HL-60 (cell line): Measurements from ENCODE around the gene PLCB1.

Experiments used
- DNase-seq, 2 experiments: peaks; one replicate each; pipeline ENCODE4 v3.0.0-alpha.2; 2010 to 2020; ENCODE audit warnings: low read depth in 1 of 2, low spot score in 1 of 2
- H3K27ac ChIP-seq: fragments of 250-450 bp; sonication (Bioruptor Pico); replicated peaks from 2 replicates; pipeline ENCODE4 v1.5.1; 2020; ENCODE audit warnings: mild to moderate bottlenecking, moderate library complexity
- H3K27me3 ChIP-seq: fragments of 250-450 bp; sonication (Bioruptor Pico); 2 replicates; pipeline ENCODE4 v1.5.1; 2021; ENCODE audit warnings: mild to moderate bottlenecking, moderate library complexity; ENCODE audit not compliant: insufficient read depth, poor library complexity, severe bottlenecking
- H3K4me3 ChIP-seq: replicated peaks from 2 replicates; pipeline ENCODE4 v1.5.1; 2011; ENCODE audit warnings: mild to moderate bottlenecking, control low read depth, low read length; ENCODE audit not compliant: insufficient read depth
- CTCF ChIP-seq: IDR thresholded peaks from one replicate; pipeline ENCODE4 v1.5.1; 2011; ENCODE audit warnings: low read length, control low read depth, inconsistent platforms; ENCODE audit not compliant: insufficient read depth
- GABPA ChIP-seq: IDR thresholded peaks from 2 replicates; pipeline ENCODE4 v1.6.1; 2012; ENCODE audit warnings: low read depth
- POLR2AphosphoS5 ChIP-seq: IDR thresholded peaks from 2 replicates; pipeline ENCODE4 v1.6.1; 2012; ENCODE audit warnings: low read depth
- REST ChIP-seq: IDR thresholded peaks from 2 replicates; pipeline ENCODE4 v1.6.1; 2012; ENCODE audit warnings: low read depth; ENCODE audit not compliant: insufficient replicate concordance
- SPI1 ChIP-seq: IDR thresholded peaks from 2 replicates; pipeline ENCODE4 v1.6.1; 2012; ENCODE audit warnings: low read depth, mild to moderate bottlenecking, borderline replicate concordance

The PLCB1 gene

GRCh38 chr20:8608470-8608869, 476.4 kb downstream of the PLCB1 start:
- no peaks in the 10 kb centered on the region for H3K27me3 ChIP-seq
- TF ChIP-seq POLR2AphosphoS5 (no peak), REST (no peak), SPI1 (no peak), CTCF (no peak), GABPA (no peak)
- H3K27ac ChIP-seq = no peak overlapping the region
- H3K4me3 ChIP-seq = no peak overlapping the region
- DNase-seq = no peak

DNA sequence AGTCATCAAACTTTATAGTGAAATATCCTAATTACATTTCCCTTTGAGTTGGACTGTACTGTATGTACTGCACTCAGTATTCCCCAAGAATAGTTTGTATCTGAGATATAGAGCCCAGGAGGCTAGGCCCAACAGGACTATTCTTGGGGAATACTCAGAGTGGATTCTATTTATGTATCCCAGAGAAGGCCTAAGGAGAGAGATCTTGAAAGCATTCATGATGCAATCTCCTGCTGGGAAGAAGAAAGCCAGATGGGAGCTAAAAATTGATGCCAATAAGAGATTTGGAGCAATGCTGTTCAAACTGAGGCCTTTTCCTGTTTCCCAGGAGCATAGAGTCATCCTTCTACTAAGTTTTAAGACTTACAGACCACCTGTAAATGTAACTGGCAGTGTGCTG, 484.7 kb downstream of the PLCB1 start:
- no peak for DNase-seq
- TF ChIP-seq GABPA = no peak
- no peak for TF ChIP-seq POLR2AphosphoS5
- TF ChIP-seq REST = no peak
- no peak for TF ChIP-seq SPI1
- TF ChIP-seq CTCF = no peak
- H3K4me3 ChIP-seq = no peak overlapping the region
- H3K27me3 ChIP-seq = no peaks in the 10 kb centered on the region
- no peak overlapping the region for H3K27ac ChIP-seq

DNA sequence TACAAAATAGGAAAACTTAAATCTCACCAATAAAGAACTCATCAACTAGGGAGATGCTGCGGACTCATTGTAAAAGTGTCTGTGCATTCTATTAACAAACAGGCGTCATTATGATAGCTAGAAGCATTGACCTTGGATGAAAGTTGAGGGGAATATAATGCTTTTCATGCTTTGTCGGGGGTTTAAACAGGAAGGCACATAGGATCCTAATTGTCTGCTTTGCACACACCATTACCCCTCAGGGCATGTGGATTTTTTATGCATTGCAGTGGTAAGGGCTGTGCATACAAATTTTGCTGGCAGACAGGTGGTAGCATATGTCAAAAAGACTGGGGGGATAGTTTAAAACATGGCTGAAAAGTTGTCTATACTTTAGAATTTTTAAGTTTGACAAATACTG, 488.9 kb downstream of the PLCB1 start:
- Histone ChIP-seq H3K27me3 (no peaks in the 10 kb centered on the region), H3K27ac (no peak overlapping the region), H3K4me3 (no peak overlapping the region)
- no peak for TF ChIP-seq POLR2AphosphoS5
- no peak for TF ChIP-seq GABPA
- no peak for TF ChIP-seq CTCF
- no peak for DNase-seq

DNA sequence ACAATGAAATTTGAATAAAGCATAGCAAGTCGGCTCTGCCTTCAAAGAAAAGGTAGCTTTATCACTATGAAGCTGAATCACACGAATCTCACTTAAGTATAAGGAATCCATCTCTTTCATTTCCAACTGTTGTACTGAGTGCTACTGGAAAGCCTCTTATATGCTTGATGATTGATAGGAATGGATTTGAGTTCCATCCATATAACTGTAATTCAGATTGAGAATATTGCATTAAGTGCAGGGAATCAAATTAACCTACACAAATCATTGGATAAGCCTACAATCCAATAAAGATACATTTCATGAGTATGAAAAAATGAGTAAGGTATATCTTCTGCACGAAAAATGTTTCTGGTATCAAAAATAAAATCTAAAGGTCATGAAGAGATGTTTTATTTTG, 492.0 kb downstream of the PLCB1 start:
- DNase-seq = no peak
- no peak for TF ChIP-seq POLR2AphosphoS5
- no peak for TF ChIP-seq GABPA
- TF ChIP-seq SPI1 = no peak
- TF ChIP-seq REST = no peak
- no peak for TF ChIP-seq CTCF

More for the DNA sequence above, 492.0 kb downstream of the PLCB1 start:
- Histone ChIP-seq H3K27me3 (no peaks in the 10 kb centered on the region), H3K4me3 (no peak overlapping the region), H3K27ac (no peak overlapping the region)
